Caco-2 (cell line): ENCODE measurements around the gene ATP8A2. TPM values are rescaled to one million over a fixed set of nuclear protein-coding genes. Genes with fewer than 3 reads are reported as not detected.

ENCODE experiments used
- BruUV-seq: library from RNA; stranded (reverse); fragments of 400-500 nt; replicated peaks from 2 replicates; lab custom pipeline; 2021; lab: Mats Ljungman, UMichigan
- CTCF ChIA-PET: fragments of 300-600 bp; sonication (Branson Sonifier 250); formaldehyde crosslinking; loops from one replicate; lab custom pipeline; 2022; ENCODE audit warnings: antibody characterized with exemption; lab: Charles Lee
- POLR2A ChIA-PET: fragments of 300-600 bp; sonication (Branson Sonifier 250); formaldehyde crosslinking; loops from one replicate; lab custom pipeline; 2022; ENCODE audit warnings: antibody characterized with exemption; lab: Charles Lee
- DNase-seq, 2 experiments: peaks; one replicate each; pipeline versions ENCODE4 v3.0.0 to v3.0.0-alpha.2; 2020 to 2022
- H3K27me3 ChIP-seq: replicated peaks from 2 replicates; pipeline ENCODE4 v1.6.0; 2011; ENCODE audit warnings: low read length; ENCODE audit not compliant: control insufficient read depth, insufficient read depth
- H3K36me3 ChIP-seq: 2 replicates; pipeline ENCODE4 v1.5.1; 2011; ENCODE audit warnings: low read length; ENCODE audit not compliant: control insufficient read depth, insufficient read depth
- H3K4me1 ChIP-seq: fragments of 250-450 bp; sonication (Bioruptor Pico); 2 replicates; pipeline ENCODE4 v1.5.1; 2020; ENCODE audit warnings: mild to moderate bottlenecking
- H3K4me3 ChIP-seq: 2 replicates; pipeline ENCODE4 v1.5.1; 2011; ENCODE audit warnings: low read depth, mild to moderate bottlenecking, control low read depth, low read length
- H3K9me3 ChIP-seq: fragments of 250-450 bp; sonication (Bioruptor Pico); 2 replicates; pipeline ENCODE4 v1.5.1; 2020; ENCODE audit warnings: mild to moderate bottlenecking, moderate library complexity
- H3K27ac Mint-ChIP-seq: one replicate; pipeline ENCODE4 v1.8.0; 2022; ENCODE audit warnings: mixed read lengths; ENCODE audit not compliant: unreplicated experiment
- H3K27me3 Mint-ChIP-seq: one replicate; pipeline ENCODE4 v1.8.0; 2022; ENCODE audit warnings: mixed read lengths; ENCODE audit not compliant: insufficient read depth, unreplicated experiment
- H3K36me3 Mint-ChIP-seq: one replicate; pipeline ENCODE4 v1.8.0; 2022; ENCODE audit warnings: mild to moderate bottlenecking, mixed read lengths; ENCODE audit not compliant: insufficient read depth, unreplicated experiment
- H3K4me1 Mint-ChIP-seq: one replicate; pipeline ENCODE4 v1.8.0; 2022; ENCODE audit warnings: low read depth, mixed read lengths; ENCODE audit not compliant: unreplicated experiment
- H3K4me3 Mint-ChIP-seq: one replicate; pipeline ENCODE4 v1.8.0; 2022; ENCODE audit warnings: mild to moderate bottlenecking, moderate library complexity, mixed read lengths; ENCODE audit not compliant: unreplicated experiment
- H3K9me3 Mint-ChIP-seq: one replicate; pipeline ENCODE4 v1.8.0; 2022; ENCODE audit warnings: mixed read lengths; ENCODE audit not compliant: unreplicated experiment
- intact Hi-C: fragments of 100-400 bp; cut with micrococcal nuclease; formaldehyde crosslinking; loops from one replicate; pipeline ENCODE4 v1.10.0; 2022; ENCODE audit not compliant: unreplicated experiment
- total RNA-seq: library from RNA; stranded (reverse); gene quantifications from 2 replicates; pipeline ENCODE4 v1.2.3, GENCODE V29; 2022
- TF ChIP-seq, protein P1 (sequence below), 2 experiments: fragments of 200-600 bp in 1 of 2; IDR thresholded peaks; 1 replicate in 1 of 2; 2 replicates in 1 of 2; pipeline versions ENCODE4 v1.5.1 to v1.8.0; 2011 to 2022; ENCODE audit warnings: antibody characterized with exemption in 1 of 2, control low read depth in 1 of 2, inconsistent platforms in 1 of 2, low read depth in 1 of 2, low read length in 1 of 2, mild to moderate bottlenecking in 1 of 2, moderate library complexity in 1 of 2; ENCODE audit not compliant: insufficient read depth in 1 of 2, severe bottlenecking in 1 of 2, unreplicated experiment in 1 of 2

Gene ATP8A2
- total RNA-seq, 1 experiment from 2014 or later: 0.05 TPM

DNA sequence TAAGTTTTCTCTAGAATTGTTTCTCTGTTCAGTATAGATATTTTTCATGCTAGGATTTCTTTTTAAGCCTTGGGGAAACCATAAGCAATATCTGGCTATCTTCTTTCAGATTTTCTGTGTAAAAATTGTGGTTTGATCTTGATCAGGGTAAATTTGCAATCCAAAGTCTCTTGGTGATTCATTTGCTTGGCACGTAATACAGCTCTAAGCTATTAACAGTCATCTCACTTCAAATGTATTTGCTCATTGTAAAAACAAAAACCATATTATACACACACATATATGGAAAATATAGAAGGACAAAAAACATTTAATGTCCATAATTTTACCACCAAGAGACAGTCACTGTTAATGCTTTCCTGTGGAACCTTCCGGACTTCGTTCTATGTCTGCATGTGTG is 489.1 kb downstream of the ATP8A2 start:
- Histone ChIP-seq H3K36me3 (no peaks in the 10 kb centered on the region), H3K4me3 (no peak overlapping the region), H3K9me3 (no peaks in the 10 kb centered on the region), H3K27me3 (no peaks in the 10 kb centered on the region), H3K4me1 (no peaks in the 10 kb centered on the region)
- H3K9me3 Mint-ChIP-seq: no peaks in the 10 kb centered on the region
- peaks cover 4% of the 10 kb centered on the region for H3K27me3 Mint-ChIP-seq
- H3K4me3 Mint-ChIP-seq: no peak overlapping the region
- H3K4me1 Mint-ChIP-seq: peaks cover 6% of the 10 kb centered on the region
- ChIA-PET POLR2A (no interaction called here), CTCF (no interaction called here)
- intact Hi-C loops: no loop called here
- DNase-seq: no peak
- H3K36me3 Mint-ChIP-seq: no peaks in the 10 kb centered on the region
- BruUV-seq: no TSS peak
- no peak overlapping the region for H3K27ac Mint-ChIP-seq
- TF ChIP-seq, protein P1, sequence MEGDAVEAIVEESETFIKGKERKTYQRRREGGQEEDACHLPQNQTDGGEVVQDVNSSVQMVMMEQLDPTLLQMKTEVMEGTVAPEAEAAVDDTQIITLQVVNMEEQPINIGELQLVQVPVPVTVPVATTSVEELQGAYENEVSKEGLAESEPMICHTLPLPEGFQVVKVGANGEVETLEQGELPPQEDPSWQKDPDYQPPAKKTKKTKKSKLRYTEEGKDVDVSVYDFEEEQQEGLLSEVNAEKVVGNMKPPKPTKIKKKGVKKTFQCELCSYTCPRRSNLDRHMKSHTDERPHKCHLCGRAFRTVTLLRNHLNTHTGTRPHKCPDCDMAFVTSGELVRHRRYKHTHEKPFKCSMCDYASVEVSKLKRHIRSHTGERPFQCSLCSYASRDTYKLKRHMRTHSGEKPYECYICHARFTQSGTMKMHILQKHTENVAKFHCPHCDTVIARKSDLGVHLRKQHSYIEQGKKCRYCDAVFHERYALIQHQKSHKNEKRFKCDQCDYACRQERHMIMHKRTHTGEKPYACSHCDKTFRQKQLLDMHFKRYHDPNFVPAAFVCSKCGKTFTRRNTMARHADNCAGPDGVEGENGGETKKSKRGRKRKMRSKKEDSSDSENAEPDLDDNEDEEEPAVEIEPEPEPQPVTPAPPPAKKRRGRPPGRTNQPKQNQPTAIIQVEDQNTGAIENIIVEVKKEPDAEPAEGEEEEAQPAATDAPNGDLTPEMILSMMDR (IDR thresholded peaks at IDR 0.05; ENCODE audit: insufficient read depth in 1 of 2, low read depth in 1 of 2, low read length in 1 of 2, severe bottlenecking in 1 of 2, unreplicated experiment in 1 of 2): no peak

DNA sequence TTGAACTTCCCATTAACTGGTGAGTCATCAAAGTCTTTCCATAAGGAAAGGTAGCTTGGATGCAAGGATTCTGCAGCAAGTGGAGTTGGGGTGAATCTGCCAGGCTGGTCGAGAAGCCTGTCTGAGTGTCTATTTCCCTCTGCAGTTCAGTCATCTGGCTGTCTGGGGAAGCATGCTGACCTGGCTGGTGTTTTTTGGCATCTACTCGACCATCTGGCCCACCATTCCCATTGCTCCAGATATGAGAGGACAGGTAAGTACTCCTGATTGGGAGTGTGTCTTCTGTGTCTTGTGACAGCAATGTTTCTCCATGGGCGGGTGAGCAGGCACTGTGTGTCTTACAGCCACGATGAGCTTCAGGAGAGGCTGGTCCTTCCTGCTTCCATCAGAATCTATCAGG is 490.4 kb downstream of the ATP8A2 start:
- Histone ChIP-seq H3K36me3 (no peaks in the 10 kb centered on the region), H3K9me3 (no peaks in the 10 kb centered on the region), H3K4me1 (no peaks in the 10 kb centered on the region), H3K4me3 (no peak overlapping the region), H3K27me3 (no peaks in the 10 kb centered on the region)
- no peak overlapping the region for H3K4me3 Mint-ChIP-seq
- DNase-seq: no peak
- H3K36me3 Mint-ChIP-seq: no peaks in the 10 kb centered on the region
- no peaks in the 10 kb centered on the region for H3K9me3 Mint-ChIP-seq
- H3K27me3 Mint-ChIP-seq: peaks cover under 1% of the 10 kb centered on the region
- ChIA-PET POLR2A (no interaction called here), CTCF (no interaction called here)
- intact Hi-C loops: no loop called here
- no peak overlapping the region for H3K27ac Mint-ChIP-seq
- TF ChIP-seq, protein P1 (IDR thresholded peaks at IDR 0.05; ENCODE audit: insufficient read depth in 1 of 2, low read depth in 1 of 2, low read length in 1 of 2, severe bottlenecking in 1 of 2, unreplicated experiment in 1 of 2): no peak
- H3K4me1 Mint-ChIP-seq: peaks cover 8% of the 10 kb centered on the region
- no TSS peak for BruUV-seq

DNA sequence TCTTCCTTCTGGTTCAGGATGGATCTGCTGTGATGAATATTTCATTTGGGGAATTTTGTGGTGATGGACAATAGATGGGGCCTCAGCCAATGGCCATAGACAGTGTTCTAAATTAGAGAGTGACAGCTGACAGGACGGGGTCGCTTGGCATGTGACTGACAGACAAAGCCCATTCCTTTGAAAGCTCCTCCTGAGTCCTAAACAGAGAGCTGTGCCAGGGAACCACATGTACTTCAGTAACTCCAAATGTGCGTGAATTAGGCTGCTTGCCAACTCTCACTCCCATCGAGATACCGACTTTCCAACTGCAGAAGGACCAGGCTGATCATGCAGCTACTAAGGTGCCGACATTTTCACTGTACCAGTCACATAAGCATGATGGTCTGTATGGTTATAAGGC is 492.3 kb downstream of the ATP8A2 start:
- no peaks in the 10 kb centered on the region for H3K36me3 Mint-ChIP-seq
- ChIA-PET CTCF (no interaction called here), POLR2A (no interaction called here)
- peaks cover 7% of the 10 kb centered on the region for H3K4me1 Mint-ChIP-seq
- H3K4me3 ChIP-seq: no peak overlapping the region
- no peaks in the 10 kb centered on the region for H3K36me3 ChIP-seq
- no peak overlapping the region for H3K27ac Mint-ChIP-seq
- H3K27me3 Mint-ChIP-seq: no peaks in the 10 kb centered on the region
- intact Hi-C loops: no loop called here
- H3K9me3 ChIP-seq: no peaks in the 10 kb centered on the region
- no TSS peak for BruUV-seq
- no peaks in the 10 kb centered on the region for H3K9me3 Mint-ChIP-seq
- DNase-seq: no peak
- TF ChIP-seq, protein P1 (IDR thresholded peaks at IDR 0.05; ENCODE audit: insufficient read depth in 1 of 2, low read depth in 1 of 2, low read length in 1 of 2, severe bottlenecking in 1 of 2, unreplicated experiment in 1 of 2): no peak
- no peaks in the 10 kb centered on the region for H3K4me1 ChIP-seq
- H3K27me3 ChIP-seq: no peaks in the 10 kb centered on the region
- H3K4me3 Mint-ChIP-seq: no peak overlapping the region
